ENCODE data around the gene VEGFA. TPM values are rescaled to one million over a fixed set of nuclear protein-coding genes. Genes with fewer than 3 reads are reported as not detected.

VEGFA gene
- polyA plus RNA-seq, 1 donor from 2014 or later = 7.3 TPM

DNA sequence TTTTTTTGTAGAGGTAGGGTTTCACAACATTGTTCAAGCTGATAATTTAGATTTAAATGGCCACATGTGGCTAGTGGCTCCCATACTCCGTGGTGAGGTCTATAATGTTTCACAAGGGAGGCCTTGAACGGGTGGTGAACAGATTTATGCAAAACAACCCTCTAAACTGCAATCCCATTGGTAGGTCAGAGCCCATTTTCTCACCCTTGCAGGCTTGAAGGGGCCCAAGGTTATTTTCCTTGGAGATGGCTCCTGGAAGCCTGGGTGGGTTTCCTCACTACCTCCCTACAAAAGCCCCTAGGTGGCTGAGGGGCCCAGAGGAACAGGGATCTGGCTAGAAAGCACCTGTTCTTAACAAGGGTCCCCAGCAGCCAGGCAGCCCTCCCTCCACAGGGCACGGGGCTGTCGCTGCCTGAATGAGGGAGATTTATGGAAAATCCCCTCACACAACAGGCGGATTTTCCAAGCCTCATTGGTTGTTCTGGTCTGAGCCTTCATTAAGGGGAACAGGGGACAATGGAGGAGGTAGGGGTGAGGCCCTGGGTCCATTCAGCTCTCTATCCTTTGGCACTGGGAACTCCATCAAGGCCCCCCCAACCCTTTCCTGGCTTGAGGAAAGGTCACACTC, 64.6 kb downstream of the VEGFA start:
- Histone ChIP-seq H3K9ac (ENCODE audit: low read length) (no peak overlapping the region), H3K9me3 (ENCODE audit: low read length) (no peaks in the 10 kb centered on the region), H4K20me1 (ENCODE audit: insufficient read depth) (no peaks in the 10 kb centered on the region), H3K27me3 (ENCODE audit: insufficient read depth, low read depth, low read length) (no peaks in the 10 kb centered on the region), H3K4me2 (ENCODE audit: low read length) (no peak overlapping the region), H2AFZ (ENCODE audit: low read depth, low read length) (no peak overlapping the region), H3F3A (ENCODE audit: insufficient read depth, low read length, poor library complexity, severe bottlenecking) (no peaks in the 10 kb centered on the region), H3K9me2 (ENCODE audit: insufficient read depth, low read length) (no peaks in the 10 kb centered on the region), H3K27ac (ENCODE audit: low read length) (no peak overlapping the region), H3K79me2 (replicated peaks; ENCODE audit: insufficient read depth, low read length) (no peaks in the 10 kb centered on the region), H3K36me3 (ENCODE audit: insufficient read depth, low read length) (no peaks in the 10 kb centered on the region), H3K4me3 (ENCODE audit: low read length) (no peak overlapping the region)
- TF ChIP-seq TAF1 (IDR thresholded peaks at IDR 0.05; ENCODE audit: low read depth) (no peak), EP300 (conservative IDR thresholded peaks at IDR 0.05; ENCODE audit: poor library complexity, severe bottlenecking) (no peak), MXI1 (conservative IDR thresholded peaks at IDR 0.05; ENCODE audit: poor library complexity, severe bottlenecking) (no peak), EZH2 (IDR thresholded peaks at IDR 0.05; ENCODE audit: borderline replicate concordance, insufficient read depth, low read length, poor library complexity, severe bottlenecking) (no peak), SMC3 (conservative IDR thresholded peaks at IDR 0.05; ENCODE audit: poor library complexity) (no peak), RAD21 (conservative IDR thresholded peaks at IDR 0.05) (no peak), POLR2AphosphoS5 (IDR thresholded peaks at IDR 0.05) (no peak)
- TF ChIP-seq, protein P1, sequence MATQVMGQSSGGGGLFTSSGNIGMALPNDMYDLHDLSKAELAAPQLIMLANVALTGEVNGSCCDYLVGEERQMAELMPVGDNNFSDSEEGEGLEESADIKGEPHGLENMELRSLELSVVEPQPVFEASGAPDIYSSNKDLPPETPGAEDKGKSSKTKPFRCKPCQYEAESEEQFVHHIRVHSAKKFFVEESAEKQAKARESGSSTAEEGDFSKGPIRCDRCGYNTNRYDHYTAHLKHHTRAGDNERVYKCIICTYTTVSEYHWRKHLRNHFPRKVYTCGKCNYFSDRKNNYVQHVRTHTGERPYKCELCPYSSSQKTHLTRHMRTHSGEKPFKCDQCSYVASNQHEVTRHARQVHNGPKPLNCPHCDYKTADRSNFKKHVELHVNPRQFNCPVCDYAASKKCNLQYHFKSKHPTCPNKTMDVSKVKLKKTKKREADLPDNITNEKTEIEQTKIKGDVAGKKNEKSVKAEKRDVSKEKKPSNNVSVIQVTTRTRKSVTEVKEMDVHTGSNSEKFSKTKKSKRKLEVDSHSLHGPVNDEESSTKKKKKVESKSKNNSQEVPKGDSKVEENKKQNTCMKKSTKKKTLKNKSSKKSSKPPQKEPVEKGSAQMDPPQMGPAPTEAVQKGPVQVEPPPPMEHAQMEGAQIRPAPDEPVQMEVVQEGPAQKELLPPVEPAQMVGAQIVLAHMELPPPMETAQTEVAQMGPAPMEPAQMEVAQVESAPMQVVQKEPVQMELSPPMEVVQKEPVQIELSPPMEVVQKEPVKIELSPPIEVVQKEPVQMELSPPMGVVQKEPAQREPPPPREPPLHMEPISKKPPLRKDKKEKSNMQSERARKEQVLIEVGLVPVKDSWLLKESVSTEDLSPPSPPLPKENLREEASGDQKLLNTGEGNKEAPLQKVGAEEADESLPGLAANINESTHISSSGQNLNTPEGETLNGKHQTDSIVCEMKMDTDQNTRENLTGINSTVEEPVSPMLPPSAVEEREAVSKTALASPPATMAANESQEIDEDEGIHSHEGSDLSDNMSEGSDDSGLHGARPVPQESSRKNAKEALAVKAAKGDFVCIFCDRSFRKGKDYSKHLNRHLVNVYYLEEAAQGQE (IDR thresholded peaks at IDR 0.05; ENCODE audit: borderline replicate concordance) = no peak
- TF ChIP-seq, protein P2, sequence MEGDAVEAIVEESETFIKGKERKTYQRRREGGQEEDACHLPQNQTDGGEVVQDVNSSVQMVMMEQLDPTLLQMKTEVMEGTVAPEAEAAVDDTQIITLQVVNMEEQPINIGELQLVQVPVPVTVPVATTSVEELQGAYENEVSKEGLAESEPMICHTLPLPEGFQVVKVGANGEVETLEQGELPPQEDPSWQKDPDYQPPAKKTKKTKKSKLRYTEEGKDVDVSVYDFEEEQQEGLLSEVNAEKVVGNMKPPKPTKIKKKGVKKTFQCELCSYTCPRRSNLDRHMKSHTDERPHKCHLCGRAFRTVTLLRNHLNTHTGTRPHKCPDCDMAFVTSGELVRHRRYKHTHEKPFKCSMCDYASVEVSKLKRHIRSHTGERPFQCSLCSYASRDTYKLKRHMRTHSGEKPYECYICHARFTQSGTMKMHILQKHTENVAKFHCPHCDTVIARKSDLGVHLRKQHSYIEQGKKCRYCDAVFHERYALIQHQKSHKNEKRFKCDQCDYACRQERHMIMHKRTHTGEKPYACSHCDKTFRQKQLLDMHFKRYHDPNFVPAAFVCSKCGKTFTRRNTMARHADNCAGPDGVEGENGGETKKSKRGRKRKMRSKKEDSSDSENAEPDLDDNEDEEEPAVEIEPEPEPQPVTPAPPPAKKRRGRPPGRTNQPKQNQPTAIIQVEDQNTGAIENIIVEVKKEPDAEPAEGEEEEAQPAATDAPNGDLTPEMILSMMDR (IDR thresholded peaks at IDR 0.05; ENCODE audit: poor library complexity, severe bottlenecking) = no peak

DNA sequence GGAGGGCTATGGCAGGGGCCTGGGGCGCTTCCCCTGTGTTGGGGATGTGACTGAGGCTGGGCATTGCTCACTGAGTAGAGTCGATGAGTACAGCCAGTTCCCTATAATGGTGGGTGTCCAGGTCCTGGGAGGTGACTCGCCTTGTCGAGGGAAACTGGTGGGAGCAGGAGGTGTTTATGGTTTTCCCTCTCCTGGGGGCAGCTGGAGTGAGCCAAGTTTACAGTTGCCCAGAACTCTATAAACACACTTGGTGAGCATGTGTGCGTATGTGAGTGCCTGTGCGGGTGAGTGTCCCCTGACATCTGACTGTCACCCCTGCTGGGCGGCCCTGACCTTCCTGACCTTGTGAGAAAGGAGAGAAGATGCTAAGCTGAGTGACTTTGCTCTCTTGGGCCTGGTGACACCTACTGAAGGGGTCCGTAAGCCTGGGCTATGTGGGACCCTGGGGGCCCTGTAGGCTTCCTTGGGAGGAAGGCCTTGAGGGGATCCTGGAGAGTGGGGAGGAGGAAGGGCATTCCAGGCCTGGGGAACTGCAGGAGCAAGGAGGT, 65.9 kb downstream of the VEGFA start:
- H3K4me2 ChIP-seq (ENCODE audit: low read length) = no peak overlapping the region
- no peaks in the 10 kb centered on the region for H3K36me3 ChIP-seq (ENCODE audit: insufficient read depth, low read length)
- H2AFZ ChIP-seq (ENCODE audit: low read depth, low read length) = no peak overlapping the region
- H3K9me3 ChIP-seq (ENCODE audit: low read length) = no peaks in the 10 kb centered on the region
- TF ChIP-seq, protein P1 (IDR thresholded peaks at IDR 0.05; ENCODE audit: borderline replicate concordance) = no peak
- TF ChIP-seq RAD21 (conservative IDR thresholded peaks at IDR 0.05) = no peak
- no peak for TF ChIP-seq EZH2 (IDR thresholded peaks at IDR 0.05; ENCODE audit: borderline replicate concordance, insufficient read depth, low read length, poor library complexity, severe bottlenecking)
- no peak for TF ChIP-seq POLR2AphosphoS5 (IDR thresholded peaks at IDR 0.05)
- TF ChIP-seq EP300 (conservative IDR thresholded peaks at IDR 0.05; ENCODE audit: poor library complexity, severe bottlenecking) = no peak
- TF ChIP-seq TAF1 (IDR thresholded peaks at IDR 0.05; ENCODE audit: low read depth) = no peak
- no peak for TF ChIP-seq MXI1 (conservative IDR thresholded peaks at IDR 0.05; ENCODE audit: poor library complexity, severe bottlenecking)
- TF ChIP-seq SMC3 (conservative IDR thresholded peaks at IDR 0.05; ENCODE audit: poor library complexity) = no peak
- TF ChIP-seq, protein P2 (IDR thresholded peaks at IDR 0.05; ENCODE audit: poor library complexity, severe bottlenecking) = no peak
- no peak overlapping the region for H3K27ac ChIP-seq (ENCODE audit: low read length)
- no peaks in the 10 kb centered on the region for H3F3A ChIP-seq (ENCODE audit: insufficient read depth, low read length, poor library complexity, severe bottlenecking)
- no peaks in the 10 kb centered on the region for H3K79me2 ChIP-seq (replicated peaks; ENCODE audit: insufficient read depth, low read length)
- no peaks in the 10 kb centered on the region for H3K27me3 ChIP-seq (ENCODE audit: insufficient read depth, low read depth, low read length)
- no peak overlapping the region for H3K9ac ChIP-seq (ENCODE audit: low read length)
- no peak overlapping the region for H3K4me3 ChIP-seq (ENCODE audit: low read length)
- no peaks in the 10 kb centered on the region for H3K9me2 ChIP-seq (ENCODE audit: insufficient read depth, low read length)
- no peaks in the 10 kb centered on the region for H4K20me1 ChIP-seq (ENCODE audit: insufficient read depth)

All from neural cell (in vitro differentiated cells).